WTC11 (cell line): ENCODE measurements around the gene NUP85. TPM values are rescaled to one million over a fixed set of nuclear protein-coding genes. Genes with fewer than 3 reads are reported as not detected.

Experiments
- ATAC-seq: fragments of 200-7000 bp; cut with Tn5 transposase; 2 replicates; pipeline ENCODE4 v1.10.0; 2021; ENCODE audit warnings: mild to moderate bottlenecking, moderate library complexity
- CTCF ChIA-PET: fragments of 300-600 bp; sonication (Branson Sonifier 250); formaldehyde crosslinking; loops from one replicate; lab custom pipeline; 2021; ENCODE audit warnings: antibody characterized with exemption; lab: Charles Lee
- POLR2A ChIA-PET: fragments of 350-600 bp; sonication (Branson Sonifier 250); formaldehyde crosslinking; loops from one replicate; lab custom pipeline; 2021; ENCODE audit warnings: antibody characterized with exemption; lab: Charles Lee
- DNase-seq: peaks from one replicate; pipeline ENCODE4 v3.0.0; 2021; ENCODE audit warnings: low spot score
- H3K27ac Mint-ChIP-seq: 2 replicates; pipeline ENCODE4 v1.8.0; 2021; ENCODE audit warnings: mixed read lengths
- H3K27me3 Mint-ChIP-seq: 2 replicates; pipeline ENCODE4 v1.8.0; 2021; ENCODE audit warnings: low read depth, mild to moderate bottlenecking, moderate library complexity, mixed read lengths
- H3K36me3 Mint-ChIP-seq: 2 replicates; pipeline ENCODE4 v1.8.0; 2021; ENCODE audit warnings: mixed read lengths
- H3K4me1 Mint-ChIP-seq: 2 replicates; pipeline ENCODE4 v1.8.0; 2022; ENCODE audit warnings: mixed read lengths
- H3K4me3 Mint-ChIP-seq: 2 replicates; pipeline ENCODE4 v1.8.0; 2021; ENCODE audit warnings: mild to moderate bottlenecking, moderate library complexity, mixed read lengths
- H3K9me3 Mint-ChIP-seq: 2 replicates; pipeline ENCODE4 v1.8.0; 2021; ENCODE audit warnings: mixed read lengths
- EMX1 ChIP-seq: fragments of 250-450 bp; sonication (Bioruptor Pico); IDR thresholded peaks from 2 replicates; pipeline ENCODE4 v1.8.0; 2021; ENCODE audit warnings: mild to moderate bottlenecking
- FOXK1 ChIP-seq: sonication (generic); formaldehyde crosslinking; IDR thresholded peaks from 2 replicates; pipeline ENCODE4 v1.8.0; 2022; ENCODE audit warnings: mild to moderate bottlenecking, moderate library complexity, missing genetic modification reagents
- FOXP1 ChIP-seq: sonication (generic); formaldehyde crosslinking; IDR thresholded peaks from 2 replicates; pipeline ENCODE4 v1.8.0; 2022; ENCODE audit warnings: missing genetic modification reagents, mild to moderate bottlenecking, moderate library complexity, borderline replicate concordance
- GABPB1 ChIP-seq: sonication (generic); formaldehyde crosslinking; IDR thresholded peaks from 2 replicates; pipeline ENCODE4 v1.8.1; 2023; ENCODE audit warnings: mild to moderate bottlenecking, missing genetic modification reagents
- HMGA2 ChIP-seq: fragments of 250-450 bp; sonication (Bioruptor Pico); IDR thresholded peaks from 2 replicates; pipeline ENCODE4 v1.4.0; 2021; ENCODE audit warnings: mild to moderate bottlenecking, moderate library complexity
- KAT7 ChIP-seq: sonication (generic); formaldehyde crosslinking; IDR thresholded peaks from 2 replicates; pipeline ENCODE4 v1.8.1; 2023; ENCODE audit warnings: missing genetic modification reagents, mild to moderate bottlenecking, borderline replicate concordance
- MXD4 ChIP-seq: fragments of 250-450 bp; sonication (Bioruptor Pico); IDR thresholded peaks from 2 replicates; pipeline ENCODE4 v1.8.0; 2021; ENCODE audit warnings: mild to moderate bottlenecking, moderate library complexity, borderline replicate concordance
- NFYB ChIP-seq: sonication (generic); formaldehyde crosslinking; conservative IDR thresholded peaks from 2 replicates; pipeline ENCODE4 v1.8.0; 2022; ENCODE audit warnings: low read depth, missing genetic modification reagents
- NR2C2 ChIP-seq: sonication (generic); formaldehyde crosslinking; IDR thresholded peaks from 2 replicates; pipeline ENCODE4 v1.8.0; 2022; ENCODE audit warnings: mild to moderate bottlenecking, missing genetic modification reagents
- ZNF219 ChIP-seq: sonication (generic); formaldehyde crosslinking; IDR thresholded peaks from 2 replicates; pipeline ENCODE4 v1.8.0; 2023; ENCODE audit warnings: missing genetic modification reagents, mild to moderate bottlenecking, borderline replicate concordance
- ZNF263 ChIP-seq: sonication (generic); formaldehyde crosslinking; IDR thresholded peaks from 2 replicates; pipeline ENCODE4 v1.8.1; 2022; ENCODE audit warnings: low read depth, mild to moderate bottlenecking, moderate library complexity, missing genetic modification reagents
- total RNA-seq: library from RNA; stranded (reverse); gene quantifications from 3 replicates; pipeline ENCODE4 v1.2.3, GENCODE V29; 2021
- TF ChIP-seq, protein P1 (sequence below): sonication (generic); formaldehyde crosslinking; IDR thresholded peaks from 2 replicates; pipeline ENCODE4 v1.8.1; 2023; ENCODE audit warnings: mild to moderate bottlenecking, moderate library complexity, missing genetic modification reagents
- TF ChIP-seq, protein P2 (sequence below): fragments of 250-450 bp; sonication (Bioruptor Pico); IDR thresholded peaks from 2 replicates; pipeline ENCODE4 v1.9.0; 2021; ENCODE audit warnings: mild to moderate bottlenecking
- TF ChIP-seq, protein P3 (sequence below): sonication (generic); formaldehyde crosslinking; IDR thresholded peaks from 2 replicates; pipeline ENCODE4 v1.8.1; 2022; ENCODE audit warnings: low read depth, missing genetic modification reagents, borderline replicate concordance
- TF ChIP-seq, protein P4 (sequence below): sonication (generic); formaldehyde crosslinking; IDR thresholded peaks from 2 replicates; pipeline ENCODE4 v1.8.0; 2022; ENCODE audit warnings: mild to moderate bottlenecking, missing genetic modification reagents
- TF ChIP-seq, protein P5 (sequence below): fragments of 250-450 bp; sonication (Bioruptor Pico); IDR thresholded peaks from 2 replicates; pipeline ENCODE4 v1.9.0; 2021; ENCODE audit warnings: moderate library complexity, mild to moderate bottlenecking, inconsistent platforms, borderline replicate concordance
- TF ChIP-seq, protein P6 (sequence below): sonication (generic); formaldehyde crosslinking; IDR thresholded peaks from 2 replicates; pipeline ENCODE4 v1.8.1; 2023; ENCODE audit warnings: mild to moderate bottlenecking, missing genetic modification reagents, borderline replicate concordance
- TF ChIP-seq, protein P7 (sequence below): sonication (generic); formaldehyde crosslinking; IDR thresholded peaks from 2 replicates; pipeline ENCODE4 v1.8.0; 2022; ENCODE audit warnings: mild to moderate bottlenecking, missing genetic modification reagents

The NUP85 gene
- total RNA-seq, 1 experiment from 2014 or later, result 109 TPM

DNA sequence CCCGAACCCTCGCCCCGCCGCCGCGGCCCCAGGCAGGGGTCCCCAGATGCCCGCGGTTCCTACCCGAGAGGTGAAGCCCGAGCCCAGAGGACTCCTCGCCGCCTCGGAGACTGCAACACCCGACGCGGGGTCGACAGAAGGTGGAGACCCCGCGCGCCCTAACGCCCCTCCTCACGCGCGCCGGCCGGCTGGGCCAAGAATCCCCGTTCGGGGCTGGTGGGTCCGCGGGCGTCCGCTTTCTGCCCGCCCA lies 23.2 kb upstream of the NUP85 start:
- Mint-ChIP-seq H3K27me3 (no peaks in the 10 kb centered on the region), H3K9me3 (no peaks in the 10 kb centered on the region), H3K4me3 (peak overlapping the region; percentile 92), H3K27ac (no peak overlapping the region), H3K36me3 (peaks cover 31% of the 10 kb centered on the region), H3K4me1 (peaks cover 26% of the 10 kb centered on the region)
- TF ChIP-seq KAT7 (CRISPR knock-in tag), result peak; percentile 50; the same call in 1 of the 2 replicates
- TF ChIP-seq FOXP1 (CRISPR knock-in tag), result peak; percentile 5; the same call in 1 of the 2 replicates
- TF ChIP-seq, protein P1, sequence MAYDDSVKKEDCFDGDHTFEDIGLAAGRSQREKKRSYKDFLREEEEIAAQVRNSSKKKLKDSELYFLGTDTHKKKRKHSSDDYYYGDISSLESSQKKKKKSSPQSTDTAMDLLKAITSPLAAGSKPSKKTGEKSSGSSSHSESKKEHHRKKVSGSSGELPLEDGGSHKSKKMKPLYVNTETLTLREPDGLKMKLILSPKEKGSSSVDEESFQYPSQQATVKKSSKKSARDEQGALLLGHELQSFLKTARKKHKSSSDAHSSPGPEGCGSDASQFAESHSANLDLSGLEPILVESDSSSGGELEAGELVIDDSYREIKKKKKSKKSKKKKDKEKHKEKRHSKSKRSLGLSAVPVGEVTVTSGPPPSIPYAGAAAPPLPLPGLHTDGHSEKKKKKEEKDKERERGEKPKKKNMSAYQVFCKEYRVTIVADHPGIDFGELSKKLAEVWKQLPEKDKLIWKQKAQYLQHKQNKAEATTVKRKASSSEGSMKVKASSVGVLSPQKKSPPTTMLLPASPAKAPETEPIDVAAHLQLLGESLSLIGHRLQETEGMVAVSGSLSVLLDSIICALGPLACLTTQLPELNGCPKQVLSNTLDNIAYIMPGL, result peak; percentile 77; the same call in 1 of the 2 replicates
- TF ChIP-seq NR2C2, result no peak
- peak; percentile 12; the same call in 1 of the 2 replicates for TF ChIP-seq GABPB1 (CRISPR knock-in tag)
- DNase-seq (peak; percentile 26), ATAC-seq (no peak)
- CTCF ChIA-PET, result no interaction called here
- POLR2A ChIA-PET, result no interaction called here

DNA sequence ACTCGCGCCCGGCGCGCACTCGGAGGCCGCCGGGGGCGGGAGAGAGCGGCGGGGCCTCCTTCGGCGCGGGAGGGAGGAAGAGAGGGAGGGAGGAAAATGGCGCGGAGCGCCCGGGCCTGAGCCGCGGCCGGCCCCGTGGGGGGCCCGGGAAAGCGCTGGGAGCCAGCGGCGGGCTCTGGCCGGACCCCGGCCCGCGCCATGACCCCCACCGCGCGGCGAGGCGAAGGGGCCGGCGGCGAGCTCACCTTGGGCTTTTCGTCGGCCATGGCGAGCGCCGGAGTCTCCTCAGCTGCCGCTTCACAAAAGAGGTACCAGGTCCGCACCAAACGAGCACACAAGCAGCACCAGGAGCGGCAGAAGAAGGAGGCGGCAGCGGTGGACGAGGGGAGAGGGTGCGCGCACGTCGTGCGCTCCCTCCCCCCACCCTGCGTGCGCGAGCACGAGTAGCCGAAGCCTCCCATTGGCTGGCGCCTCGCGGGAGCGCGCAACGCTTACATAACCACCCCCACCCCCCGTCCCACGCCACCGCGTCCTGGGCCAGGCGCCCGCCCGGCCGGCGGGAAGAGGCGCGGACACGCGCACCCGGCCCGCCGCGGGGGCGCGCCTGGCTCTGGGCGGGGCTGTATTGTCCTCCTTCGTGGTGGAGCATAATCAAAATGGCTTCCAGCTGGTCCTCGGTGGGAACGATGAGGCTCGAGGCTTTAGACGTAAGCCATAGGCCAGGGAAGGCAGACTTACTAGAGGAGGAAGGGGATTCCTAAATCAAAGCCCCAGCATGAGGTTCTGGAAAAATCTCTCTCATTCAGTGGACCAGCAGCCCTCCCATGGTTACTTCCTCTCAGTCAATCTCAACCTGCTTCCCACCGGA lies 22.7 kb upstream of the NUP85 start, which contains the start of gene SUMO2:
SUMO2 (minus strand) TSS at position 391 of the 868 bp plus-strand sequence; CDS start at position 266, 125 bp downstream.
- H3K36me3 Mint-ChIP-seq, result peaks cover 31% of the 10 kb centered on the region
- POLR2A ChIA-PET, result interaction anchor here (0.6 to 0.9 kb wide), 2 partner anchors 23 to 28 kb away, joined by 3 to 4 read pairs; partner anchors contain the start of gene NUP85
- H3K9me3 Mint-ChIP-seq, result no peaks in the 10 kb centered on the region
- CTCF ChIA-PET, result interaction anchor here (1.0 to 2.1 kb wide), 5 partner anchors 11 to 88 kb away, joined by 3 to 14 read pairs (median 7); partner anchors contain the start of gene MIF4GD
- peak within 1 kb of the TSS; percentile 96 for H3K27ac Mint-ChIP-seq
- DNase-seq, result peak; percentile 95
- no peaks in the 10 kb centered on the region for H3K27me3 Mint-ChIP-seq
- H3K4me3 Mint-ChIP-seq, result peak within 1 kb of the TSS; percentile 92
- H3K4me1 Mint-ChIP-seq, result peaks cover 26% of the 10 kb centered on the region
- peak; percentile 79 for ATAC-seq
- TF ChIP-seq ZNF219 (CRISPR knock-in tag) (no peak), MXD4 (CRISPR knock-in tag) (no peak), HMGA2 (CRISPR knock-in tag) (no peak), GABPB1 (CRISPR knock-in tag) (no peak; the same call in 1 of the 2 replicates), EMX1 (CRISPR knock-in tag) (no peak), FOXK1 (peak; percentile 64), ZNF263 (no peak), NFYB (peak; percentile 84)
- TF ChIP-seq, protein P2, sequence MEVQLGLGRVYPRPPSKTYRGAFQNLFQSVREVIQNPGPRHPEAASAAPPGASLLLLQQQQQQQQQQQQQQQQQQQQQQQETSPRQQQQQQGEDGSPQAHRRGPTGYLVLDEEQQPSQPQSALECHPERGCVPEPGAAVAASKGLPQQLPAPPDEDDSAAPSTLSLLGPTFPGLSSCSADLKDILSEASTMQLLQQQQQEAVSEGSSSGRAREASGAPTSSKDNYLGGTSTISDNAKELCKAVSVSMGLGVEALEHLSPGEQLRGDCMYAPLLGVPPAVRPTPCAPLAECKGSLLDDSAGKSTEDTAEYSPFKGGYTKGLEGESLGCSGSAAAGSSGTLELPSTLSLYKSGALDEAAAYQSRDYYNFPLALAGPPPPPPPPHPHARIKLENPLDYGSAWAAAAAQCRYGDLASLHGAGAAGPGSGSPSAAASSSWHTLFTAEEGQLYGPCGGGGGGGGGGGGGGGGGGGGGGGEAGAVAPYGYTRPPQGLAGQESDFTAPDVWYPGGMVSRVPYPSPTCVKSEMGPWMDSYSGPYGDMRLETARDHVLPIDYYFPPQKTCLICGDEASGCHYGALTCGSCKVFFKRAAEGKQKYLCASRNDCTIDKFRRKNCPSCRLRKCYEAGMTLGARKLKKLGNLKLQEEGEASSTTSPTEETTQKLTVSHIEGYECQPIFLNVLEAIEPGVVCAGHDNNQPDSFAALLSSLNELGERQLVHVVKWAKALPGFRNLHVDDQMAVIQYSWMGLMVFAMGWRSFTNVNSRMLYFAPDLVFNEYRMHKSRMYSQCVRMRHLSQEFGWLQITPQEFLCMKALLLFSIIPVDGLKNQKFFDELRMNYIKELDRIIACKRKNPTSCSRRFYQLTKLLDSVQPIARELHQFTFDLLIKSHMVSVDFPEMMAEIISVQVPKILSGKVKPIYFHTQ, result no peak
- TF ChIP-seq, protein P3, sequence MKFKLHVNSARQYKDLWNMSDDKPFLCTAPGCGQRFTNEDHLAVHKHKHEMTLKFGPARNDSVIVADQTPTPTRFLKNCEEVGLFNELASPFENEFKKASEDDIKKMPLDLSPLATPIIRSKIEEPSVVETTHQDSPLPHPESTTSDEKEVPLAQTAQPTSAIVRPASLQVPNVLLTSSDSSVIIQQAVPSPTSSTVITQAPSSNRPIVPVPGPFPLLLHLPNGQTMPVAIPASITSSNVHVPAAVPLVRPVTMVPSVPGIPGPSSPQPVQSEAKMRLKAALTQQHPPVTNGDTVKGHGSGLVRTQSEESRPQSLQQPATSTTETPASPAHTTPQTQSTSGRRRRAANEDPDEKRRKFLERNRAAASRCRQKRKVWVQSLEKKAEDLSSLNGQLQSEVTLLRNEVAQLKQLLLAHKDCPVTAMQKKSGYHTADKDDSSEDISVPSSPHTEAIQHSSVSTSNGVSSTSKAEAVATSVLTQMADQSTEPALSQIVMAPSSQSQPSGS (CRISPR knock-in tag), result no peak
- TF ChIP-seq, protein P4, sequence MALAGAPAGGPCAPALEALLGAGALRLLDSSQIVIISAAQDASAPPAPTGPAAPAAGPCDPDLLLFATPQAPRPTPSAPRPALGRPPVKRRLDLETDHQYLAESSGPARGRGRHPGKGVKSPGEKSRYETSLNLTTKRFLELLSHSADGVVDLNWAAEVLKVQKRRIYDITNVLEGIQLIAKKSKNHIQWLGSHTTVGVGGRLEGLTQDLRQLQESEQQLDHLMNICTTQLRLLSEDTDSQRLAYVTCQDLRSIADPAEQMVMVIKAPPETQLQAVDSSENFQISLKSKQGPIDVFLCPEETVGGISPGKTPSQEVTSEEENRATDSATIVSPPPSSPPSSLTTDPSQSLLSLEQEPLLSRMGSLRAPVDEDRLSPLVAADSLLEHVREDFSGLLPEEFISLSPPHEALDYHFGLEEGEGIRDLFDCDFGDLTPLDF (CRISPR knock-in tag), result no peak
- TF ChIP-seq, protein P5, sequence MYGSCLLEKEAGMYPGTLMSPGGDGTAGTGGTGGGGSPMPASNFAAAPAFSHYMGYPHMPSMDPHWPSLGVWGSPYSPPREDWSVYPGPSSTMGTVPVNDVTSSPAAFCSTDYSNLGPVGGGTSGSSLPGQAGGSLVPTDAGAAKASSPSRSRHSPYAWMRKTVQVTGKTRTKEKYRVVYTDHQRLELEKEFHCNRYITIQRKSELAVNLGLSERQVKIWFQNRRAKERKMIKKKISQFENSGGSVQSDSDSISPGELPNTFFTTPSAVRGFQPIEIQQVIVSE (CRISPR knock-in tag), result no peak
- TF ChIP-seq, protein P6, sequence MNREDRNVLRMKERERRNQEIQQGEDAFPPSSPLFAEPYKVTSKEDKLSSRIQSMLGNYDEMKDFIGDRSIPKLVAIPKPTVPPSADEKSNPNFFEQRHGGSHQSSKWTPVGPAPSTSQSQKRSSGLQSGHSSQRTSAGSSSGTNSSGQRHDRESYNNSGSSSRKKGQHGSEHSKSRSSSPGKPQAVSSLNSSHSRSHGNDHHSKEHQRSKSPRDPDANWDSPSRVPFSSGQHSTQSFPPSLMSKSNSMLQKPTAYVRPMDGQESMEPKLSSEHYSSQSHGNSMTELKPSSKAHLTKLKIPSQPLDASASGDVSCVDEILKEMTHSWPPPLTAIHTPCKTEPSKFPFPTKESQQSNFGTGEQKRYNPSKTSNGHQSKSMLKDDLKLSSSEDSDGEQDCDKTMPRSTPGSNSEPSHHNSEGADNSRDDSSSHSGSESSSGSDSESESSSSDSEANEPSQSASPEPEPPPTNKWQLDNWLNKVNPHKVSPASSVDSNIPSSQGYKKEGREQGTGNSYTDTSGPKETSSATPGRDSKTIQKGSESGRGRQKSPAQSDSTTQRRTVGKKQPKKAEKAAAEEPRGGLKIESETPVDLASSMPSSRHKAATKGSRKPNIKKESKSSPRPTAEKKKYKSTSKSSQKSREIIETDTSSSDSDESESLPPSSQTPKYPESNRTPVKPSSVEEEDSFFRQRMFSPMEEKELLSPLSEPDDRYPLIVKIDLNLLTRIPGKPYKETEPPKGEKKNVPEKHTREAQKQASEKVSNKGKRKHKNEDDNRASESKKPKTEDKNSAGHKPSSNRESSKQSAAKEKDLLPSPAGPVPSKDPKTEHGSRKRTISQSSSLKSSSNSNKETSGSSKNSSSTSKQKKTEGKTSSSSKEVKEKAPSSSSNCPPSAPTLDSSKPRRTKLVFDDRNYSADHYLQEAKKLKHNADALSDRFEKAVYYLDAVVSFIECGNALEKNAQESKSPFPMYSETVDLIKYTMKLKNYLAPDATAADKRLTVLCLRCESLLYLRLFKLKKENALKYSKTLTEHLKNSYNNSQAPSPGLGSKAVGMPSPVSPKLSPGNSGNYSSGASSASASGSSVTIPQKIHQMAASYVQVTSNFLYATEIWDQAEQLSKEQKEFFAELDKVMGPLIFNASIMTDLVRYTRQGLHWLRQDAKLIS (CRISPR knock-in tag), result no peak
- TF ChIP-seq, protein P7, sequence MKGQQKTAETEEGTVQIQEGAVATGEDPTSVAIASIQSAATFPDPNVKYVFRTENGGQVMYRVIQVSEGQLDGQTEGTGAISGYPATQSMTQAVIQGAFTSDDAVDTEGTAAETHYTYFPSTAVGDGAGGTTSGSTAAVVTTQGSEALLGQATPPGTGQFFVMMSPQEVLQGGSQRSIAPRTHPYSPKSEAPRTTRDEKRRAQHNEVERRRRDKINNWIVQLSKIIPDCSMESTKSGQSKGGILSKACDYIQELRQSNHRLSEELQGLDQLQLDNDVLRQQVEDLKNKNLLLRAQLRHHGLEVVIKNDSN (CRISPR knock-in tag), result no peak
